NB4 (cell line): ENCODE data around the gene SEMA3C.

ENCODE experiments used
- MYC ChIP-seq: IDR thresholded peaks from 2 replicates; pipeline ENCODE4 v1.6.1; 2011; ENCODE audit warnings: low read depth, low read length
- POLR2A ChIP-seq: IDR thresholded peaks from 2 replicates; pipeline ENCODE4 v1.6.1; 2011; ENCODE audit warnings: mild to moderate bottlenecking; ENCODE audit not compliant: insufficient read length; ENCODE audit errors: extremely low read depth
- TF ChIP-seq, protein P1 (sequence below): IDR thresholded peaks from one replicate; pipeline ENCODE4 v1.5.1; 2012; ENCODE audit warnings: low read depth, low read length
- TF ChIP-seq, protein P2 (sequence below): IDR thresholded peaks from 2 replicates; pipeline ENCODE4 v1.6.1; 2011; ENCODE audit warnings: low read depth, low read length

DNA sequence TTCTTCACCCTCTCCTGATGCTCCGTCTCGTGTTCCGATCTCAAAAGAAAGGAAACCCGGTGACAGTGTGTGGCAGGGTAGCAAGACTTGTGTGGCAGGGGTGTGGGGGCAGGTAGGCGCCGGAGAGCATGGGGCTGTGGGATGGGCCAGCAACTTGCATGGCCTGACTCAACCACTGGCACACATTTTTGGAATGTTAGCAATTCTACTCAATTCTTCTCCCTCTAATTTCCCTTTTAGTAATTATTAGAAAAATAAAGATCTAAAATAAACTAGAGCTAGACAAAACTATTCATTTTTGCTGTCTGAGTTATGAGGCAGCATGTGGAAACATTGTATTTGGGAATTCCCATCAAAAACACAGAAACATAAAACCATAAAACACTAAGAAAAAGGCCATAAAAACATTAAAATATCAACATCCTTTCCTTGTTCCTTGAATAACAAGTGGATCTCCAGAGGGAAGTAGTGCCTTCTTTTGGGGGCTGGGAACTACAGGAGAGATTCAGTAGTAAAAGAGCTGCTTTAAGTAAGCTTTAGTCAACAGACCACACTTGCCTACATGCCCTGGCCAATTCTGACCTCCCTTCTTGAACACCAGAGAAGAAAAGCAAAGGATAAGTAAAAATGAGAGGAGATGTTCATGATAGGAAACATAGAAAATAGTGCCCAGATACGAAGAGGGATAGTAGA is 21.8 kb downstream of the SEMA3C start:
- TF ChIP-seq POLR2A, result no peak
- TF ChIP-seq, protein P1, sequence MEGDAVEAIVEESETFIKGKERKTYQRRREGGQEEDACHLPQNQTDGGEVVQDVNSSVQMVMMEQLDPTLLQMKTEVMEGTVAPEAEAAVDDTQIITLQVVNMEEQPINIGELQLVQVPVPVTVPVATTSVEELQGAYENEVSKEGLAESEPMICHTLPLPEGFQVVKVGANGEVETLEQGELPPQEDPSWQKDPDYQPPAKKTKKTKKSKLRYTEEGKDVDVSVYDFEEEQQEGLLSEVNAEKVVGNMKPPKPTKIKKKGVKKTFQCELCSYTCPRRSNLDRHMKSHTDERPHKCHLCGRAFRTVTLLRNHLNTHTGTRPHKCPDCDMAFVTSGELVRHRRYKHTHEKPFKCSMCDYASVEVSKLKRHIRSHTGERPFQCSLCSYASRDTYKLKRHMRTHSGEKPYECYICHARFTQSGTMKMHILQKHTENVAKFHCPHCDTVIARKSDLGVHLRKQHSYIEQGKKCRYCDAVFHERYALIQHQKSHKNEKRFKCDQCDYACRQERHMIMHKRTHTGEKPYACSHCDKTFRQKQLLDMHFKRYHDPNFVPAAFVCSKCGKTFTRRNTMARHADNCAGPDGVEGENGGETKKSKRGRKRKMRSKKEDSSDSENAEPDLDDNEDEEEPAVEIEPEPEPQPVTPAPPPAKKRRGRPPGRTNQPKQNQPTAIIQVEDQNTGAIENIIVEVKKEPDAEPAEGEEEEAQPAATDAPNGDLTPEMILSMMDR, result no peak
- TF ChIP-seq MYC, result no peak
- TF ChIP-seq, protein P2, sequence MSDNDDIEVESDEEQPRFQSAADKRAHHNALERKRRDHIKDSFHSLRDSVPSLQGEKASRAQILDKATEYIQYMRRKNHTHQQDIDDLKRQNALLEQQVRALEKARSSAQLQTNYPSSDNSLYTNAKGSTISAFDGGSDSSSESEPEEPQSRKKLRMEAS, result no peak
